Measurements from ENCODE around the gene STOM. TPM values are rescaled to one million over a fixed set of nuclear protein-coding genes. Genes with fewer than 3 reads are reported as not detected.

The STOM gene
- total RNA-seq, 4 donors from 2014 or later, result 78.2 to 195 (median 111) TPM

- Histone ChIP-seq H3K27me3 (no peaks in the 10 kb centered on the region), H3K4me3 (no peak overlapping the region), H3K4me1 (peaks cover 9 to 55% (median 15%) of the 10 kb centered on the region in 4 donors), H3K36me3 (peaks cover 0 to 9% (median 3%) of the 10 kb centered on the region in 4 donors), H3K9me3 (no peaks in the 10 kb centered on the region), H3K27ac (peak overlapping the region in 3 of 4 donors; percentile 31 to 50 (median 39))
- in situ Hi-C loops (cut with MboI; ENCODE audit: low pct_ligation_motif_present in 1 of 4, low pct_unique_long_range_greater_than_20kb in 1 of 4, low sequenced_read_pairs in 3 of 4), result no loop called here
- intact Hi-C loops (cut with DNase I; ENCODE audit: low total_unique reads), result no loop called here
- no peak for TF ChIP-seq CTCF (IDR thresholded peaks at IDR 0.05)
- no peak for TF ChIP-seq POLR2A (IDR thresholded peaks at IDR 0.05)
- TF ChIP-seq EP300 (IDR thresholded peaks at IDR 0.05; ENCODE audit: low read depth), result no peak
- TF ChIP-seq POLR2AphosphoS5 (IDR thresholded peaks at IDR 0.05), result no peak
- WGBS, 2 donors (ENCODE audit: low coverage in 1 of 2), result 85% methylated on average over 2 to 3 of the region's 3 CpGs
- no peak for DNase-seq
Measured at GRCh38 chr9:121345070-121345469, 25.0 kb downstream of the STOM start.

GRCh38 chr9:121344184-121344583 is 25.9 kb downstream of the STOM start:
- Histone ChIP-seq H3K27me3 (no peaks in the 10 kb centered on the region), H3K36me3 (peaks cover 0 to 9% (median 3%) of the 10 kb centered on the region in 4 donors), H3K9me3 (no peaks in the 10 kb centered on the region), H3K4me1 (peaks cover 7 to 46% (median 10%) of the 10 kb centered on the region in 4 donors), H3K27ac (peak overlapping the region in 3 of 4 donors; percentile 31 to 50 (median 39)), H3K4me3 (no peak overlapping the region)
- intact Hi-C loops (cut with DNase I; ENCODE audit: low total_unique reads) (no loop called here), in situ Hi-C loops (cut with MboI; ENCODE audit: low pct_ligation_motif_present in 1 of 4, low pct_unique_long_range_greater_than_20kb in 1 of 4, low sequenced_read_pairs in 3 of 4) (no loop called here)
- DNase-seq, result no peak
- 57 to 72% methylated on average over 2 to 4 of the region's 4 CpGs for WGBS, 2 donors (ENCODE audit: low coverage in 1 of 2)
- no peak for TF ChIP-seq EP300 (IDR thresholded peaks at IDR 0.05; ENCODE audit: low read depth)
- TF ChIP-seq POLR2A (IDR thresholded peaks at IDR 0.05), result no peak
- TF ChIP-seq POLR2AphosphoS5 (IDR thresholded peaks at IDR 0.05), result no peak
- no peak for TF ChIP-seq CTCF (IDR thresholded peaks at IDR 0.05)

- no peak for DNase-seq
- H3K27me3 ChIP-seq, result no peaks in the 10 kb centered on the region
- H3K27ac ChIP-seq, result no peak overlapping the region
- H3K4me1 ChIP-seq, result peaks cover 5 to 23% (median 10%) of the 10 kb centered on the region in 4 donors
- TF ChIP-seq POLR2A (IDR thresholded peaks at IDR 0.05), result no peak
- TF ChIP-seq EP300 (IDR thresholded peaks at IDR 0.05; ENCODE audit: low read depth), result no peak
- TF ChIP-seq POLR2AphosphoS5 (IDR thresholded peaks at IDR 0.05), result no peak
- no peak for TF ChIP-seq CTCF (IDR thresholded peaks at IDR 0.05)
- no peaks in the 10 kb centered on the region for H3K9me3 ChIP-seq
- intact Hi-C loops (cut with DNase I; ENCODE audit: low total_unique reads) (no loop called here), in situ Hi-C loops (cut with MboI; ENCODE audit: low pct_ligation_motif_present in 1 of 4, low pct_unique_long_range_greater_than_20kb in 1 of 4, low sequenced_read_pairs in 3 of 4) (no loop called here)
- 83% methylated on average over 2 to 6 of the region's 6 CpGs for WGBS, 2 donors (ENCODE audit: low coverage in 1 of 2)
- H3K4me3 ChIP-seq, result no peak overlapping the region
- peaks cover 0 to 9% (median 3%) of the 10 kb centered on the region in 4 donors for H3K36me3 ChIP-seq
Measured at GRCh38 chr9:121340676-121341392, 29.2 kb downstream of the STOM start.

- TF ChIP-seq EP300 (IDR thresholded peaks at IDR 0.05; ENCODE audit: low read depth) (no peak), POLR2A (IDR thresholded peaks at IDR 0.05) (no peak), POLR2AphosphoS5 (IDR thresholded peaks at IDR 0.05) (no peak), CTCF (IDR thresholded peaks at IDR 0.05) (no peak)
- intact Hi-C loops (cut with DNase I; ENCODE audit: low total_unique reads) (no loop called here), in situ Hi-C loops (cut with MboI; ENCODE audit: low pct_ligation_motif_present in 1 of 4, low pct_unique_long_range_greater_than_20kb in 1 of 4, low sequenced_read_pairs in 3 of 4) (no loop called here)
- Histone ChIP-seq H3K27me3 (no peaks in the 10 kb centered on the region), H3K4me1 (peaks cover 0 to 9% (median 3%) of the 10 kb centered on the region in 4 donors), H3K9me3 (no peaks in the 10 kb centered on the region), H3K27ac (peak overlapping the region in 2 of 4 donors; percentile 19 to 20), H3K4me3 (no peak overlapping the region), H3K36me3 (peaks cover 0 to 5% (median 0%) of the 10 kb centered on the region in 4 donors)
- WGBS, 2 donors (ENCODE audit: low coverage in 1 of 2), result 77 to 88% methylated on average over 2 of the region's 2 CpGs
- DNase-seq, result no peak
Measured at GRCh38 chr9:121339437-121339836, 30.6 kb downstream of the STOM start.
